Midbrain (tissue), 1 donor: Measurements from ENCODE around the gene TYW1.
"Not testable (repeated sequence)": the region's sequence is repeated elsewhere in the genome, so short reads cannot be mapped to it uniquely, and the experiment has no call there.

ENCODE experiments used
- DNase-seq: peaks from one replicate; lab custom pipeline; 2025; lab: John Stamatoyannopoulos, UW

The TYW1 gene

DNA sequence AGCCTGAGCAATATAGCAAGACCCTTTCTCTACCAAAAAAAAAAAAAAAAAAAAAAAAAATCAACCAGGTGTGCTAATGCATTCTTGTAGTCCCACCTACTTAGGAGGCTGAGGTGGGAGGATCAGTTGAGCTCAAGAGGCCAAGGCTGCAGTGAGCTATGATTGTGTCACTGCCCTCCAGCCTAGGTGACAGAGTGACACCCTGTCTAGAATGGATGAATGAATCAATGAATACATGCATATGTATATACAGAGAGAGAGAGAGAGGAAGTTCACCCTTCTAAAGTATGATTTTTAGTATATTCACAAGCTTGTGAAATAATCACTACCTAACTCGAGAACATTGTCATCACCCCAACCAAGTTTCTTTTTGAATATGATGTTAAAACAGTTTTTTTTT lies 138.3 kb downstream of the TYW1 start:
- DNase-seq, result not testable (repeated sequence)

- DNase-seq, result not testable (repeated sequence)
These were observed 139.2 kb downstream of the TYW1 start for GRCh38 chr7:67135617-67136486.

DNA sequence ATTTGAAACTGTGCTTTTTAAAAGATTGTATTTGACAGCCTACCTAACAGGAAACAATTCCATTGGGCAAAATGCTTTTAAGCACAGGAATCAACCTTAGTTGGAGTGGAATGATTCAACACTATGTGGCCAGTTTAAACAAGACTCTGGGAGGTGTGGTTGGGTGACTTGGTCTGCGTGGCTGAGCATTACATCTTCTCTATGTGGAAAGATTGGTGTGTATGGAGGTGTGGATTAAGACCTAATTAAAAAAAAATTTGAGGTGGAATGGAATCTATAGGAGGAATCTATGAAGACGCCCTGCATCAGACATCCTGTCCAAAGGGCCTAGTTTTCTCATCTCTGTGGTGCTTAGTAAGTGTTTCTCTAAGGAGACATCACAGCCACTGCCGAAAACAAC lies 140.9 kb downstream of the TYW1 start:
- not testable (repeated sequence) for DNase-seq

GRCh38 chr7:67139876-67140275 lies 143.2 kb downstream of the TYW1 start:
- not testable (repeated sequence) for DNase-seq

- not testable (repeated sequence) for DNase-seq
These were observed 144.4 kb downstream of the TYW1 start for GRCh38 chr7:67141001-67141400.

DNA sequence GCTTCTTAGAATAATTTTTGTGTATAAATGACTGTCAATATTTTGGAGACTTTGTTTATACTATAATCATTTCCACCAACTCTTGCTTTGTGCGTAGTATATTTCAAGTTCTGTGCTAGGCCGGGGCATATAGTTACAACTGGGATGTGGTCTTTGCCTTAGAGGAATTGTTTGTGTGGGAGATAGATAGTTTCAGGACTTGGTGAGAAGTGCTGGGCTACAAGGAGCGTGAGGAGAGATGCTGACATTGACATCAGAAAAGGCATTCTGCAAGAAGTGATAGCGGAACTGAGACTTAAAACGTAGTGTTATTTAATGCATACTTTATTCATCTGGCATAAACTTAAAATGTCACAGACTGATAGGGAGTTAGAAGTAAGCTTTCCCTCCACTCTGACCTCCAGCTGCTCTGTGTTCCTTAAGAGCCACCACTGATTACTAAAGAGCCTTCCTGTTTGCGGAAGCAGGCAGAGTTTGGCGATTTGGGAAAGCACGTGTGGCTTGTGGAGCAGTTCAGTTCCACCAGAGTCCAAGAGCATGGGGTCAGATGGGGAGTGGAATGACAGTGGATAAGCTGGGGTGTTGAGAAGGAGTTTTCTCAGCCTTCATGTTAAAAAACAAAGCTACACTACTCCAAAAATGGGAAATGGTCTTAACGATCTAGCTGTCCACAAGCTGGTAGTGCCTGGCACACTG lies 146.6 kb downstream of the TYW1 start:
- not testable (repeated sequence) for DNase-seq

DNA sequence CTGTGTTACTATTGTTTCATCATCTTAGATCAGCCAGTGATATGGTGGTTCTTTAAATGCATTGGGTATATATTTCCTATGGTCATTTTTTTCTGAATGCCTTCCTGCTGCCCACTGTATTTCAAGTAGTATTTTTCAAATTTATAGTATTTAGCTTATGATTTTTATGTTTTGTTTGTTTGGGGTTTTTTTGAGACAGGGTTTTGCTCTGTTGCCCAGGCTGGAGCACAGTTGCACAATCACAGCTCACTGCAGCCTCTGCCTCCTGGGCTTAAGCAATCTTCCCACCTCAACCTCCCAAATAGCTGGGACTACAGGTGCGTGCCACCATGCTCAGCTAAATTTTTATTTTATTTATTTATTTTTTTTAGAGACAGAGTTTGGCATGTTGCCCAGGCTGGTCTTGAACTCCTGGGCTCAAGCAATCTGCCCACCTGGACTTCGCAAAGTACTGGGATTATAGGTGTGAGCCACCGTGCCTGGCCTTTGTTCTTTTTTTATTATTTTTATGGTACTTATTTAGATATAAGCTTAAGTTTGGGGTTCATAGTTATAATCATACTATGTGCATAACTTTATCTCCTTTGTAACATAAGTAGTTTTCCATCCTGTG lies 149.1 kb downstream of the TYW1 start:
- DNase-seq, result not testable (repeated sequence)

DNA sequence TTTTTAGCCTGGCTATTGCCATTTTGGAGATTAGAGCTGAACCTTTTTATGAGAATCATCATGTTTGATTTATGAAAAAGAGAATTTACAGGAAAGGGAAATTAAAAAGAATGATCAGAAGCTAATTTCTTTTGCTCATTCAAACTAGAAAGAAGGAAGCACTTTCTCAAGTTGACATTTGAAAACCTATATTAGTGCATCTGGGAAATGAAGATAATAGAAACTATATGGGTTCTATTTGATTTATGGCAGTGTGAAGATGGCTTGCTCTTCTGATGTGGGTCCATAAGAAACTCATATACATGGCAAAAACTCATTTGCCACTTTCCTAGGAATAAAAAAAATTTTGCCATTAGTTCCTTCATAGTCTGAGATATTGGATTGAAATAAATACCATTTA lies 152.5 kb downstream of the TYW1 start:
- DNase-seq, result not testable (repeated sequence)

DNA sequence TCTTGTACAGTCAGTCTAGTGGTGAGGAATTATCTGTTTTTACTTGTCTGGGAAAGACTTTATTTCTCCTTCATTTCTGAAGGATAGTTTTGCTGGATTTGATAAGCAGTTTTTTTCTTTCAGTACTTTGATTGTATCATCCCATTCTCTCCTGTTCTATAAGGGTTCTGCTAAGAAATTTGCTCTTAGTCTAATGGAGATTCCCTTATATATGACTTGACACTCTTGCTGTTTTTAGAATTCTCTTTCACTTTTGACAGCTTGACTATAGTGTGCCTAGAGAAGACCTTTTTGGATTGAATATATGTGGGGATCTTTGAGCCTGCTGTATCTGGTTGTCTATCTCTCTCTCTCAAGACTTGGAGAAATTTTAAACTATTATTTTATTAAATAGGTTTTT lies 157.7 kb downstream of the TYW1 start:
- not testable (repeated sequence) for DNase-seq

DNA sequence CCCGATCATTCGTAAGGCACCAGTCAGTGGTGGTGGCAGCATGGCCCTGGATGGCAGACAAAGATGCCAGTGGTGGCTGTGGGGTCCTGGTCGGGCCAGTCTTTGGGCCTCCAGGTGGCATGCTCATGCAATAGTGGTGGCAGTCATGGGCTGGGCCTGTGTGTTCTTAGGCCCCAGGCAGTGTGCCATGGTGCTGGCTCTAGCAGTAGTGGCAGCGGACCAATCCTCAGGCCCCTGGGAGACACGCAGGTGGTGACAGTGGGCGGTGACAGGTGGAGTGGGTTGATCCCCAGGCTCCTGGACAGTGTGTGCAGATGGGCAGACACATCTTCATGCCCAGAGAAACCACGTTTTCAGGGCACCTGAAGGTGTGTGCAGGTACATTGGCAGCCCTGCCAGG lies 159.4 kb downstream of the TYW1 start:
- not testable (repeated sequence) for DNase-seq

GRCh38 chr7:67163285-67163684 lies 166.7 kb downstream of the TYW1 start:
- DNase-seq, result not testable (repeated sequence)

DNA sequence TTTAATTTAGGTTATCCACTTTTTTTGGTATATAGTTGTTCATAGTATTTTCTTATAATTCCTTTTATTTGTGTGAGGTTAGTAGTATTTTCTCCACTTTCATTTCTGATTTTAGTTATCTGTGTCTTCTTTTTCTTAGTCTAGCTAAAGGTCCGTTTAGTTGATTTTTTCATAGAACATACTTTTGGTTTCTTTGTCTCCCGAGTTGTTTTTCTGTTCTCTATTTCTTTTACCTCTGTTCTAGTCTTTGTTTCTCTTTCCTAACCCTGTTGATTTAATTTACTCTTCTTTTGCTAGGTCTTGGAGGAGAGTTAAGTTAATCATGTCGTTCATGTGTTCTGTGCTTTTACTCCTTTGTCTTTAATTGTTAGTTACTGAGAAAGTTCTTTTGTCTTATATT lies 174.5 kb downstream of the TYW1 start:
- DNase-seq, result not testable (repeated sequence)

DNA sequence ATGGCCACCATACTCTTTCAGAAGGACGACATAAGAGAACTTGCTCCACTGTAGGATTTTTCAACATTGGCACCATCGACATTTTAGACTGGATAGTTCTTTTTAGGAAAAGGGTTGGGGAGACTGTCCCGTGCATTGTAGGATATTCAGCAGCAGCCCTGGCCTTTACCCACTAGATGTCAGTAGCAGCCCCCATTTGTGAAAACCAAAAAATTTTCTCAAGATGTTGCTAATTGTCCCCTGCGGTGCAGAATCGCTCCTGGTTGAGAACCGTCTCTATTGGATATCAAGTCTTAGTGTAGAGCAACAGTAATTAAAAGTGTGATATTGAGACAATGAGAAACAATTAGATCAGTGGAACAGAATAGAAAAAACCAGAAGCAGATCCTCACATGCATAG lies 180.1 kb downstream of the TYW1 start:
- DNase-seq, result not testable (repeated sequence)

DNA sequence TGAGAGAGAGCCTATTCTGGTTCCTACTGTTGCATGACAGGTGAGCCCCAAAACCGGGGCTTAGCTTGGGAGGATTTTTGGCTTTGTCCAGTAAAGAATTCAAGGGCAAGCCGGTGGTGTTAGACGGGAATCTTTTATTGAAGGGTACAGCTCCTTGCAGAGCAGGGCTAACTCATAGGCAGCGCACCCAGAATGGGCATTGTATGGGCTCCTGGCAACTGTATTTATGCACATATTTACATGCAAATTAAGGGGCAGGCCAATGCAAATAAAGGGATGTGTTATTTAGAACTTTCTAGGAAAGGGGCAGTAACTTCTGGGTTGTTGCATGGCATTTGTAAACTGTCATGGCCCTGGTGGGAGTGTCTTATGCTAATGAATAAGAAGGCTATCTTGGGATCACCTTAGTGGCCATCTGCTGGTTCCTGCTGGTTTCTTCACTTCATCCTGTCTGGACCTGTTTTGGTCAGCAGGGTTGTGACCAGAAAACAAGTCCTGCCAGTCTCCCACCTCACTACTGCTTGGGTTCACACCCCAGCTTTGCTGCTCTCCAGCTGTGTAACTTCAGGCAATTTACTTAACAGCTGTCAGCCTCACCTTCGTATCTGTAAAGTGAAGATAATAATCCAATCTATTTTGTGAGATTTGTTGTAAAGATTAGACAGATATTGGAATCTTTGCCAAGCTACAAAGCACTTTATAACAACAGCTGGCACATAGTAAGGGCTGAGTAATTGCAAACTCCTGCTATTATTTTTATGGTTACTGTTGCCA lies 182.5 kb downstream of the TYW1 start:
- not testable (repeated sequence) for DNase-seq

DNA sequence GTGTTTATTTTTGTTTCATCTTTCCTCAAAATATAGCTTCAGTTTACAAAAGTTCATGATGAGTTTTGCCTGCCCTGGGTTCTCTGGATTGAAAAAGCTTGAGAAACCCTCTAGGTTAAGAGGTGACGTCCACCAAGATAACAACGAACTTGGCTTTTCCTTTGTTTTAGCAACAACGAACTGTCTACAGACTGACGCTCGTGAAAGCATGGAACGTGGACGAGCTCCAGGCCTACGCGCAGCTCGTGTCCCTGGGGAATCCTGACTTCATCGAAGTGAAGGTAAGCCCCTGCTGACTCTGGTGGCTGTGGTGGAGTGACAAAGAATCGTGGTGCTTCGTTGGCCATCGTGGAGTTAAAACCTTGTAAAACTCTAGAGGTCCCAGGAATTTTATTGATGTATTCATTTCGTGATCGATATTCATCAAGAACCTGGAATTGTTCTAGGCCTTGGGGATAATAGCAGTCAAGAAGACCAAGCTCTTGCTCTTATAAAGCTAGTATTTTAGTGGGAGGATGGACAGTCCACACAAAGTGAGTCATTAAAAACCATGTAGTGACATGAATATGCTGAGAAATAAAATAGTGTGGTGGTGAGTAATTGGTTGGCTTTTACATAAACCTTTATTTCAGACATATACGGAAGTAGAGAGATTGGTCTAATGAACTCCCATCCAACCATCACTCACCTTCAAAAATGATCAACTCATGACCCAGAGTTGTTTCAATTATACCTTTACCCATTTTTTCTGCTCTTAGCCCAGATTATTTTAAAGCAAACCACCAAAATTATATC lies 186.5 kb downstream of the TYW1 start:
- not testable (repeated sequence) for DNase-seq

GRCh38 chr7:67184912-67185659 lies 188.5 kb downstream of the TYW1 start:
- not testable (repeated sequence) for DNase-seq

- not testable (repeated sequence) for DNase-seq
These were observed 189.1 kb downstream of the TYW1 start for GRCh38 chr7:67185660-67186129.

GRCh38 chr7:67189160-67189559 lies 192.5 kb downstream of the TYW1 start:
- not testable (repeated sequence) for DNase-seq

- not testable (repeated sequence) for DNase-seq
These were observed 193.3 kb downstream of the TYW1 start for GRCh38 chr7:67189801-67190465.
